ENCODE results near the gene GALNT3. TPM values are rescaled to one million over a fixed set of nuclear protein-coding genes. Genes with fewer than 3 reads are reported as not detected.

GALNT3 gene
- total and polyA plus RNA-seq, 8 donors, result 15.6 to 37.7 (median 30.4) TPM

DNA sequence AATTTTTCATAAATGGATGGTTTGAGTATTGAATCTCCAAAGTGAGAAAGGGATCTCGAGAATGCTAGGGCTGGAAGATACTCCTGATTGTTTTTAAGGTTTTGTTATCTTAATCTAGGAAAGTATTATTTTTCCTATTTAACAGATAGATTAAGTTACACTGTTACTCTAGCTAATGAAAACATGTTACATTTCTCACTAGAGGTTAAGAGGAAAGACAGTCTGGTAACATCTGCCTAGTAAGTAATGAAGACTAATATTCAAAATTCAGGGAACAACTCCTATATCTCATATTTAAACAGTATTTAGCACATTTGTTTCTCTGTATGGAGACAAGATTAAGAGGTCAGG, 2.0 kb downstream of the GALNT3 start:
- ATAC-seq, result no peak
- Histone ChIP-seq H3K4me3 (no peak overlapping the region), H3K27ac (peak overlapping the region; percentile 87 to 88), H3K4me1 (peaks cover 7 to 28% of the 10 kb centered on the region in 2 donors), H3K9me3 (no peaks in the 10 kb centered on the region), H3K36me3 (no peaks in the 10 kb centered on the region), H3K27me3 (peaks cover 9 to 15% of the 10 kb centered on the region in 2 donors)
- DNase-seq, result no peak
- intact Hi-C loops (cut with DNase I), result no loop called here
- TF ChIP-seq CTCF (IDR thresholded peaks at IDR 0.05), result no peak

- intact Hi-C loops (cut with DNase I), result no loop called here
- H3K4me3 ChIP-seq, result no peak overlapping the region
- no peak for TF ChIP-seq CTCF (IDR thresholded peaks at IDR 0.05)
- H3K36me3 ChIP-seq, result no peaks in the 10 kb centered on the region
- no peaks in the 10 kb centered on the region for H3K9me3 ChIP-seq
- DNase-seq (peak in 1 of 4 donors; percentile 28), ATAC-seq (no peak)
- H3K27ac ChIP-seq, result no peak overlapping the region
- peaks cover 9 to 15% of the 10 kb centered on the region in 2 donors for H3K27me3 ChIP-seq
- H3K4me1 ChIP-seq, result peaks cover 7 to 28% of the 10 kb centered on the region in 2 donors
Measured at GRCh38 chr2:165791421-165792103, 2.5 kb downstream of the GALNT3 start.

DNA sequence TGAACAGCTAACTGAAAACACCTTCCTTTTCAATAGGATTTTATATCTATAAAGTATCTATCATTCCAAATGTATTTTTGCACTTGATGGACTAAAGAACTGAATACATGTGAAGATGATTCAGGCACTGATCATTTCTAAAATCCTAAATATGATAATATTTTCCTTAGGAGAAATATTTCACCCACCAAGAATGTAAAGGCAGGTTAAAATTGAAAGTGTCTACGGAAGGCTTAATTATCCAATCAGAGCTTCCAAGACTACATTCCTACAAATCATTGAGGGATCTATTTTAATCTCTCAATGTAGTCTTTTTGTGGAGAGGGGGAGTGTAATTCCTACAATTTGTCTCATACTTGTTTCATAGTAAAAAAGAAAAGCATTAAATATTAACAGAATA, 3.6 kb downstream of the GALNT3 start:
- Histone ChIP-seq H3K36me3 (no peaks in the 10 kb centered on the region), H3K4me3 (no peak overlapping the region), H3K27ac (no peak overlapping the region), H3K27me3 (peaks cover 9 to 15% of the 10 kb centered on the region in 2 donors), H3K9me3 (no peaks in the 10 kb centered on the region), H3K4me1 (peaks cover 7 to 21% of the 10 kb centered on the region in 2 donors)
- DNase-seq, result no peak
- no peak for ATAC-seq
- intact Hi-C loops (cut with DNase I), result no loop called here
- no peak for TF ChIP-seq CTCF (IDR thresholded peaks at IDR 0.05)

DNA sequence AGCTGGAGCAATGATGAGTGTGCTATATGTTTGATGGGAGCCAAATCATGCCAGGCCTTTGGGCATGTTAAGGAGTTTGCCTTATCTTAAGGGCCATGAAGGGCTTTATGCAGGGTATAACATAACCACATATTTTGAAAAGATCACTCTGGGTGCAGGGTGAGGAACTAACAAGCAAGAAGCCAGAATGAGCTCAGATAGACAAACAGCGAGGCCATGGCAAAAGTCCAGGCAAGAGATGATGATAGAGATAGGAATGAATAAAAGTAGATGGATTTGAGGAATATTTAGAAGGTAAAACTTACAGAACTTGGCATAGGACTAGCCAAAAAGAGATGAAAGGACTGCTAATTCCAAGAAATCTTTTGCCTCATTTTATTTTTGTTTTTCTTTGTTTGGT, 6.7 kb downstream of the GALNT3 start:
- intact Hi-C loops (cut with DNase I), result no loop called here
- peaks cover 7 to 14% of the 10 kb centered on the region in 2 donors for H3K4me1 ChIP-seq
- no peaks in the 10 kb centered on the region for H3K27me3 ChIP-seq
- no peaks in the 10 kb centered on the region for H3K9me3 ChIP-seq
- no peak for ATAC-seq
- H3K36me3 ChIP-seq, result no peaks in the 10 kb centered on the region
- no peak overlapping the region for H3K27ac ChIP-seq
- no peak for TF ChIP-seq CTCF (IDR thresholded peaks at IDR 0.05)
- no peak for DNase-seq
- H3K4me3 ChIP-seq, result no peak overlapping the region

GRCh38 chr2:165779706-165780105, 14.3 kb downstream of the GALNT3 start:
- Histone ChIP-seq H3K9me3 (peaks cover 0 to 3% of the 10 kb centered on the region in 2 donors), H3K4me3 (no peak overlapping the region), H3K36me3 (no peaks in the 10 kb centered on the region), H3K4me1 (no peaks in the 10 kb centered on the region), H3K27ac (no peak overlapping the region), H3K27me3 (no peaks in the 10 kb centered on the region)
- intact Hi-C loops (cut with DNase I), result no loop called here
- no peak for DNase-seq
- no peak for TF ChIP-seq CTCF (IDR thresholded peaks at IDR 0.05)
- no peak for ATAC-seq

Measured in left lung (tissue), 10 donors.